Brain microvascular endothelial cell (primary cell): ENCODE measurements around the gene SUCNR1.
A peak's percentile ranks its signal among the peaks of the same experiment; 100 is the strongest.

ENCODE experiments used
- DNase-seq: peaks from one replicate; pipeline ENCODE4 v3.0.0-alpha.2; 2020
- H3K27ac ChIP-seq: fragments of 250-450 bp; sonication (Bioruptor Pico); 2 replicates; pipeline ENCODE4 v1.5.1; 2020; ENCODE audit warnings: mild to moderate bottlenecking, moderate library complexity
- H3K27me3 ChIP-seq: fragments of 250-450 bp; sonication (Bioruptor Pico); replicated peaks from 2 replicates; pipeline ENCODE4 v1.5.1; 2020; ENCODE audit warnings: mild to moderate bottlenecking
- H3K36me3 ChIP-seq: fragments of 250-450 bp; sonication (Bioruptor Pico); replicated peaks from 2 replicates; pipeline ENCODE4 v1.5.1; 2020; ENCODE audit warnings: mild to moderate bottlenecking
- H3K4me3 ChIP-seq: 2 replicates; pipeline ENCODE4 v1.5.1; 2011; ENCODE audit warnings: low read depth, mild to moderate bottlenecking, control low read depth, low read length, moderate library complexity
- CTCF ChIP-seq: IDR thresholded peaks from 2 replicates; pipeline ENCODE4 v1.5.1; 2011; ENCODE audit warnings: low read depth, mild to moderate bottlenecking, moderate library complexity, low read length, control low read depth, inconsistent platforms; ENCODE audit errors: missing control alignments
- in situ Hi-C: cut with HindIII; loops from 2 replicates; pipeline ENCODE4 v1.10.0; 2017; ENCODE audit warnings: low sequenced_read_pairs, low pct_ligation_motif_present

The SUCNR1 gene

GRCh38 chr3:151899996-151900395 is 26.6 kb downstream of the SUCNR1 start:
- TF ChIP-seq CTCF, result no peak
- in situ Hi-C loops, result no loop called here
- Histone ChIP-seq H3K36me3 (no peaks in the 10 kb centered on the region), H3K4me3 (no peak overlapping the region), H3K27me3 (no peaks in the 10 kb centered on the region), H3K27ac (no peak overlapping the region)
- DNase-seq, result no peak

- H3K36me3 ChIP-seq, result no peaks in the 10 kb centered on the region
- H3K27me3 ChIP-seq, result no peaks in the 10 kb centered on the region
- H3K4me3 ChIP-seq, result no peak overlapping the region
- no peak overlapping the region for H3K27ac ChIP-seq
- no peak for DNase-seq
- in situ Hi-C loops, result no loop called here
- TF ChIP-seq CTCF, result no peak
Observed at GRCh38 chr3:151900460-151900859, 27.0 kb downstream of the SUCNR1 start.

GRCh38 chr3:151900884-151901643 is 27.6 kb downstream of the SUCNR1 start:
- Histone ChIP-seq H3K27me3 (no peaks in the 10 kb centered on the region), H3K4me3 (no peak overlapping the region), H3K27ac (no peak overlapping the region), H3K36me3 (no peaks in the 10 kb centered on the region)
- in situ Hi-C loops, result no loop called here
- DNase-seq, result no peak
- no peak for TF ChIP-seq CTCF

- H3K27me3 ChIP-seq, result no peaks in the 10 kb centered on the region
- TF ChIP-seq CTCF, result no peak
- no peak for DNase-seq
- H3K4me3 ChIP-seq, result no peak overlapping the region
- no peaks in the 10 kb centered on the region for H3K36me3 ChIP-seq
- in situ Hi-C loops, result no loop called here
- H3K27ac ChIP-seq, result no peak overlapping the region
Observed at GRCh38 chr3:151901644-151902285, 28.3 kb downstream of the SUCNR1 start.

GRCh38 chr3:151903501-151903991 is 30.1 kb downstream of the SUCNR1 start:
- peak; percentile 69 for DNase-seq
- H3K27me3 ChIP-seq, result no peaks in the 10 kb centered on the region
- no peak overlapping the region for H3K4me3 ChIP-seq
- TF ChIP-seq CTCF, result no peak
- in situ Hi-C loops, result no loop called here
- H3K36me3 ChIP-seq, result no peaks in the 10 kb centered on the region
- peak overlapping the region; percentile 11 for H3K27ac ChIP-seq
